Activated naive CD4-positive, alpha-beta T cell (primary cell): Measurements from ENCODE around the gene ABCC8.

Experiments used
- DNase-seq, 4 experiments: peaks; one replicate each; lab custom pipeline; 2025; lab: John Stamatoyannopoulos, UW

Gene ABCC8

GRCh38 chr11:17476317-17477083 lies at the start of gene ABCC8:
ABCC8 (minus strand) TSS chr11:17476845; CDS start chr11:17476776, 69 bp downstream.
- DNase-seq = no peak

GRCh38 chr11:17526326-17526725 lies 49.7 kb upstream of the ABCC8 start:
- DNase-seq = no peak

GRCh38 chr11:17525570-17525969 lies 48.9 kb upstream of the ABCC8 start:
- DNase-seq = no peak

GRCh38 chr11:17524221-17524620 lies 47.6 kb upstream of the ABCC8 start:
- no peak for DNase-seq

- DNase-seq = no peak
These were observed 46.0 kb upstream of the ABCC8 start for GRCh38 chr11:17522655-17523054.

- no peak for DNase-seq
These were observed 44.7 kb upstream of the ABCC8 start for GRCh38 chr11:17521106-17521900.

GRCh38 chr11:17519061-17519885 lies 42.6 kb upstream of the ABCC8 start:
- no peak for DNase-seq

- DNase-seq = no peak
These were observed 41.7 kb upstream of the ABCC8 start for GRCh38 chr11:17518366-17518765.

GRCh38 chr11:17517186-17517585 lies 40.5 kb upstream of the ABCC8 start:
- DNase-seq = no peak

GRCh38 chr11:17516551-17517150 lies 40.0 kb upstream of the ABCC8 start:
- DNase-seq = no peak

GRCh38 chr11:17515443-17516176 lies 39.0 kb upstream of the ABCC8 start:
- no peak for DNase-seq

- no peak for DNase-seq
These were observed 37.8 kb upstream of the ABCC8 start for GRCh38 chr11:17514476-17514875.

GRCh38 chr11:17513853-17514252 lies 37.2 kb upstream of the ABCC8 start:
- no peak for DNase-seq

GRCh38 chr11:17512101-17512500 lies 35.5 kb upstream of the ABCC8 start:
- DNase-seq = no peak

- DNase-seq = no peak
These were observed 34.9 kb upstream of the ABCC8 start for GRCh38 chr11:17511571-17511970.

- DNase-seq = no peak
These were observed 34.0 kb upstream of the ABCC8 start for GRCh38 chr11:17510507-17511206.

- DNase-seq = no peak
These were observed 32.1 kb upstream of the ABCC8 start for GRCh38 chr11:17508791-17509190.

- no peak for DNase-seq
These were observed 31.7 kb upstream of the ABCC8 start for GRCh38 chr11:17508306-17508705.

- DNase-seq = no peak
These were observed 31.1 kb upstream of the ABCC8 start for GRCh38 chr11:17507773-17508172.

GRCh38 chr11:17506942-17507341 lies 30.3 kb upstream of the ABCC8 start:
- no peak for DNase-seq

GRCh38 chr11:17506314-17506713 lies 29.7 kb upstream of the ABCC8 start:
- DNase-seq = no peak
